Kidney (tissue), 14 donors: ENCODE data around the gene EHBP1. TPM values are rescaled to one million over a fixed set of nuclear protein-coding genes. Genes with fewer than 3 reads are reported as not detected.

Experiments used
- DNase-seq, 5 donors: peaks; one replicate each; pipeline ENCODE4 v3.0.0-alpha.2; 2013 to 2020
- FAIRE-seq: peaks from 2 replicates; lab custom pipeline; 2012; peaks lifted over from hg19 to GRCh38; lab: Jason Lieb, UNC
- H3K27ac ChIP-seq, 2 donors: one replicate each; pipeline ENCODE4 v1.7.0; 2013; ENCODE audit warnings: low read depth in 2 of 2, low read length in 2 of 2, inconsistent platforms in 1 of 2
- H3K27me3 ChIP-seq: one replicate; pipeline ENCODE4 v1.7.1; 2013; ENCODE audit warnings: low read length, inconsistent platforms; ENCODE audit not compliant: control insufficient read depth, insufficient read depth
- H3K36me3 ChIP-seq, 3 donors: one replicate each; pipeline versions ENCODE4 v1.7.0 to v1.7.1; 2013; ENCODE audit warnings: low read length in 3 of 3, control low read depth in 1 of 3, inconsistent platforms in 1 of 3; ENCODE audit not compliant: insufficient read depth in 3 of 3, control insufficient read depth in 2 of 3
- H3K4me1 ChIP-seq, 3 donors: one replicate each; pipeline versions ENCODE4 v1.7.0 to v1.7.1; 2013; ENCODE audit warnings: low read length in 3 of 3, inconsistent platforms in 1 of 3, low read depth in 1 of 3; ENCODE audit not compliant: control insufficient read depth in 2 of 3, insufficient read depth in 2 of 3
- H3K4me3 ChIP-seq, 3 donors: one replicate each; pipeline versions ENCODE4 v1.7.0 to v1.8.1; 2013; ENCODE audit warnings: low read length in 3 of 3, control low read depth in 1 of 3, inconsistent platforms in 1 of 3
- H3K9ac ChIP-seq, 3 donors: one replicate each; pipeline versions ENCODE4 v1.7.0 to v1.7.1; 2013; ENCODE audit warnings: low read length in 3 of 3, control low read depth in 1 of 3, inconsistent platforms in 1 of 3
- H3K9me3 ChIP-seq, 3 donors: one replicate each; pipeline versions ENCODE4 v1.7.0 to v1.7.1; 2013; ENCODE audit warnings: low read length in 3 of 3, control low read depth in 1 of 3, inconsistent platforms in 1 of 3; ENCODE audit not compliant: control insufficient read depth in 2 of 3, insufficient read depth in 1 of 3
- CTCF ChIP-seq: IDR thresholded peaks from 3 replicates; pipeline ENCODE4 v1.5.1; 2012; ENCODE audit warnings: mild to moderate bottlenecking, moderate library complexity, borderline replicate concordance; ENCODE audit not compliant: insufficient read depth; ENCODE audit errors: extremely low read depth
- intact Hi-C: fragments of 100-400 bp; cut with DNase I; formaldehyde crosslinking; loops from one replicate; pipeline ENCODE4 v1.11.1; 2022
- polyA plus RNA-seq: library from polyadenylated mRNA; stranded (reverse); fragments of 350-450 nt; fragmentation: Illumina TruSeq; extraction: RNeasy Lipid Tissue Mini Kit (QIAGEN cat#74804); gene quantifications from one replicate; pipeline ENCODE4 v1.2.3, GENCODE V29; 2014; ENCODE audit warnings: low read depth, low replicate concordance; ENCODE audit not compliant: insufficient read depth
- total RNA-seq: library from RNA; stranded (reverse); fragmentation: NEBNext Ultra II Directional; extraction: Animal tissue kit (Norgen Biotek cat#: 25700); gene quantifications from one replicate; pipeline ENCODE4 v1.2.1, GENCODE V29; 2021
- donor health status: control.
- donor health status: control.
- donor health status: control.
- donor health status: control.
- donor health status: control.
- donor health status: DM: yes; HTN: yes; CAD: no.
- donor health status: Normal renal cell carcinoma (clear cell type).

Gene EHBP1
- total and polyA plus RNA-seq, 2 donors from 2014 or later: 12.5 to 42.7 TPM

DNA sequence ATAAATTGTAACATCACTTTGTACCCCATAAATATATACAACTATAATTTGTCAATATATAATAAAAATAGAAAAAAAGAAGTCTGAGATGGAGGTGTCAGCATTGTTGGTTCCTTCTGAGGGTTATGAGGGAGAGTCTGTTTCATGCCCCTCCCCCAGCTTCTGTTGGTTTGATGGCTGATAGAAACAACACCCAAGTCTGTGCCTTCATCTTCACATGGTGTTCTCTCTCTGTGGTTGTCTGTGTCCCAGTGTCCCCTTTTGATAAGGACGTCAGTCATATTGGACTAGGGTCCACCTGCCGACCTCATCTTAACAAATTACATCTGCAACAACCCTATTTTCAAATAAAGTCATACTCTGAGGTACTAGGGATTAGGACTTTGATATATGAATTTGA, 20.3 kb upstream of the EHBP1 start:
- DNase-seq: no peak
- no peak overlapping the region for H3K9ac ChIP-seq
- no peak for TF ChIP-seq CTCF

GRCh38 chr2:62686012-62686685, 19.4 kb upstream of the EHBP1 start:
- no peak for TF ChIP-seq CTCF
- intact Hi-C loops: no loop called here
- Histone ChIP-seq H3K9me3 (no peaks in the 10 kb centered on the region), H3K4me3 (no peak overlapping the region), H3K27me3 (no peaks in the 10 kb centered on the region), H3K27ac (no peak overlapping the region), H3K36me3 (no peaks in the 10 kb centered on the region), H3K9ac (no peak overlapping the region), H3K4me1 (no peaks in the 10 kb centered on the region)
- FAIRE-seq (no peak), DNase-seq (no peak)

More for the DNA sequence above, 20.3 kb upstream of the EHBP1 start:
- H3K9me3 ChIP-seq: no peaks in the 10 kb centered on the region
- no peaks in the 10 kb centered on the region for H3K4me1 ChIP-seq
- H3K36me3 ChIP-seq: no peaks in the 10 kb centered on the region
- no peak overlapping the region for H3K4me3 ChIP-seq
- intact Hi-C loops: no loop called here
- H3K27ac ChIP-seq: no peak overlapping the region
- H3K27me3 ChIP-seq: no peaks in the 10 kb centered on the region
- no peak for FAIRE-seq

DNA sequence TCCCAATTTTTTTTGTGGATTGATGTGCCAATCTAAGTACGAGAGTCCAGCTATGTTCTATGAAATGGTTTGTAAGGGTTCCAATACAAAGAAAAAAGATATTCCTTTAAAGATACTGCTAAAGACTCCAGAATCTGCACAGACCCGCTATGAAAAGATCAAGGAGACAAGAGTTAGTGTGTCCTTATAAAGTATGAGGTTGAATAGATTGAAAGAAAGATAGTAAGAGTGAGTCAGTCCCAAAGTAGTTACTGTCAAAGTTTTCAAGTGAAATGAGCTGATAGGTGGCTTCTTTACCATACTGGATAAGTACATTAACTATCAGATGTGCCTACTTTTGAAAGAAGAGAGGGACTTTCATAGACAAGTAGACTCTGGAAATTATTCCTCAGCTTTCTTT, 17.9 kb upstream of the EHBP1 start:
- Histone ChIP-seq H3K27ac (no peak overlapping the region), H3K27me3 (no peaks in the 10 kb centered on the region), H3K4me1 (no peaks in the 10 kb centered on the region), H3K9me3 (no peaks in the 10 kb centered on the region), H3K9ac (no peak overlapping the region), H3K4me3 (no peak overlapping the region), H3K36me3 (no peaks in the 10 kb centered on the region)
- no peak for TF ChIP-seq CTCF
- intact Hi-C loops: no loop called here
- FAIRE-seq (no peak), DNase-seq (no peak)

- intact Hi-C loops: no loop called here
- no peaks in the 10 kb centered on the region for H3K36me3 ChIP-seq
- no peak overlapping the region for H3K27ac ChIP-seq
- no peak for TF ChIP-seq CTCF
- H3K4me3 ChIP-seq: no peak overlapping the region
- DNase-seq (no peak), FAIRE-seq (no peak)
- H3K27me3 ChIP-seq: no peaks in the 10 kb centered on the region
- H3K4me1 ChIP-seq: no peaks in the 10 kb centered on the region
- H3K9ac ChIP-seq: no peak overlapping the region
- H3K9me3 ChIP-seq: no peaks in the 10 kb centered on the region
Measured at GRCh38 chr2:62688771-62689170, 16.7 kb upstream of the EHBP1 start.
